Breast epithelium (tissue), 3 donors: ENCODE data around the gene USF1. TPM values are rescaled to one million over a fixed set of nuclear protein-coding genes. Genes with fewer than 3 reads are reported as not detected.

Source experiments
- total RNA-seq, 3 donors: library from RNA; depleted of rRNA; stranded (reverse); fragments of >200 nt; gene quantifications; one replicate each; pipeline ENCODE4 v1.1.0, GENCODE V29; 2016

The USF1 gene
- total RNA-seq, 3 donors from 2014 or later: 64.5 to 70.8 (median 64.6) TPM

Other genes starting within 250 kb of the USF1 start
- 1 to 10 TPM; 1.1 to 5.9 (median 5.6) TPM for gene LY9, start 249.8 kb downstream of the USF1 start, total RNA-seq
- 1 to 10 TPM in 1 of 3 donors, under 1 TPM in 2; 0.64 to 1.6 (median 0.66) TPM for gene CD244, start 183.1 kb downstream of the USF1 start, total RNA-seq
- 100 to 1,000 TPM in 1 of 3 donors, 1 to 10 TPM in 1, under 1 TPM in 1; 0.96 to 938 (median 2.0) TPM for gene ITLN1, start 160.8 kb downstream of the USF1 start, total RNA-seq
- 10 to 100 TPM in 1 of 3 donors, not detected in 2; 10.7 TPM for gene ITLN2, start 91.2 kb downstream of the USF1 start, total RNA-seq
- 10 to 100 TPM; 41.1 to 74.3 (median 48.8) TPM for gene F11R, start 24.8 kb downstream of the USF1 start, total RNA-seq
- gene TSTD1, start 7.0 kb downstream of the USF1 start, total RNA-seq: 100 to 1,000 TPM in 2 of 3 donors, 10 to 100 TPM in 1; 57.3 to 217 (median 109) TPM
- 10 to 100 TPM in 1 of 3 donors, 1 to 10 TPM in 2; 5.2 to 16.5 (median 7.9) TPM for gene ARHGAP30, start 23.9 kb upstream of the USF1 start, total RNA-seq
- 10 to 100 TPM in 2 of 3 donors, not detected in 1; 28.5 to 56.3 TPM for gene NECTIN4, start 43.6 kb upstream of the USF1 start, total RNA-seq
- gene KLHDC9, start 52.4 kb upstream of the USF1 start, total RNA-seq: 1 to 10 TPM; 5.8 to 9.8 (median 8.5) TPM
- 10 to 100 TPM; 32.5 to 50.1 (median 37.0) TPM for gene PFDN2, start 72.1 kb upstream of the USF1 start, total RNA-seq
- gene NIT1, start 72.1 kb upstream of the USF1 start, total RNA-seq: 10 to 100 TPM; 36.3 to 44.5 (median 37.0) TPM
- gene DEDD, start 86.7 kb upstream of the USF1 start, total RNA-seq: 10 to 100 TPM; 28.7 to 39.0 (median 37.6) TPM
- 10 to 100 TPM; 76.0 to 90.3 (median 87.5) TPM for gene UFC1, start 108.0 kb upstream of the USF1 start, total RNA-seq
- 10 to 100 TPM; 11.7 to 26.9 (median 24.9) TPM for gene USP21, start 113.5 kb upstream of the USF1 start, total RNA-seq
- 10 to 100 TPM; 19.5 to 26.8 (median 25.2) TPM for gene PPOX, start 120.4 kb upstream of the USF1 start, total RNA-seq
- 10 to 100 TPM; 23.4 to 41.3 (median 29.4) TPM for gene B4GALT3, start 131.5 kb upstream of the USF1 start, total RNA-seq
- gene ADAMTS4, start 153.1 kb upstream of the USF1 start, total RNA-seq: 10 to 100 TPM in 2 of 3 donors, 1 to 10 TPM in 1; 4.8 to 85.5 (median 24.6) TPM
- gene NDUFS2, start 156.4 kb upstream of the USF1 start, total RNA-seq: 100 to 1,000 TPM; 102 to 129 (median 116) TPM
- 100 to 1,000 TPM in 1 of 3 donors, 10 to 100 TPM in 2; 40.3 to 153 (median 70.1) TPM for gene FCER1G, start 169.3 kb upstream of the USF1 start, total RNA-seq
- gene APOA2, start 177.7 kb upstream of the USF1 start, total RNA-seq: not detected
- gene TOMM40L, start 180.1 kb upstream of the USF1 start, total RNA-seq: 1 to 10 TPM; 6.9 to 9.4 (median 8.2) TPM
- gene NR1I3, start 192.2 kb upstream of the USF1 start, total RNA-seq: not detected
- 1 to 10 TPM in 1 of 3 donors, under 1 TPM in 2; 0.32 to 2.0 (median 0.73) TPM for gene PCP4L1, start 212.8 kb upstream of the USF1 start, total RNA-seq